ENCODE measurements around the gene CHID1. TPM values are rescaled to one million over a fixed set of nuclear protein-coding genes. Genes with fewer than 3 reads are reported as not detected.

CHID1 gene
- total and polyA plus RNA-seq, 2 experiments from 2014 or later: 54.1 to 67.3 TPM

GRCh38 chr11:925496-926301, 15.1 kb upstream of the CHID1 start, which contains the start of gene AP2A2 (continued):
- no peak; the same call in 1 of the 2 replicates for TF ChIP-seq ETS1 (IDR thresholded peaks at IDR 0.05)
- TF ChIP-seq ZNF114 (CRISPR knock-in tag; IDR thresholded peaks at IDR 0.05): no peak
- TF ChIP-seq REST (IDR thresholded peaks at IDR 0.05; ENCODE audit: unreplicated experiment): no peak
- peak; percentile 42; the same call in 1 of the 2 replicates for TF ChIP-seq CREB1 (CRISPR knock-in tag; IDR thresholded peaks at IDR 0.05; ENCODE audit: low read depth)
- TF ChIP-seq ZNF331 (CRISPR knock-in tag; IDR thresholded peaks at IDR 0.05; ENCODE audit: low read depth): no peak
- TF ChIP-seq NANOG (IDR thresholded peaks at IDR 0.05; ENCODE audit: borderline replicate concordance): no peak
- no peak for TF ChIP-seq JUNB (IDR thresholded peaks at IDR 0.05; ENCODE audit: unreplicated experiment)
- no peak for TF ChIP-seq EZH2 (IDR thresholded peaks at IDR 0.05; ENCODE audit: low read depth, unreplicated experiment)

GRCh38 chr11:925158-925495, 14.5 kb upstream of the CHID1 start:
- H3K27ac Mint-ChIP-seq: no peak overlapping the region
- H3K36me3 Mint-ChIP-seq (ENCODE audit: low read depth): peaks cover 12% of the 10 kb centered on the region
- Histone ChIP-seq H4K20me1 (replicated peaks; ENCODE audit: insufficient read depth) (peaks cover 16% of the 10 kb centered on the region; the same call in 1 of the 2 replicates), H3K27ac (ENCODE audit: low read depth) (no peak overlapping the region), H3K36me3 (ENCODE audit: insufficient read depth) (no peaks in the 10 kb centered on the region), H3F3A (replicated peaks; ENCODE audit: low read depth) (no peaks in the 10 kb centered on the region), H3K4me1 (ENCODE audit: insufficient read depth) (peaks cover 5% of the 10 kb centered on the region; the same call in 1 of the 2 replicates), H2AFZ (peak overlapping the region; percentile 28; the same call in 1 of the 2 replicates), H3K9me2 (ENCODE audit: insufficient read depth) (no peaks in the 10 kb centered on the region), H3K4me3 (peak overlapping the region; percentile 38; the same call in 1 of the 2 replicates), H3K79me2 (replicated peaks; ENCODE audit: insufficient read depth) (peaks cover 39% of the 10 kb centered on the region), H3K27me3 (ENCODE audit: insufficient read depth) (no peaks in the 10 kb centered on the region), H3K4me2 (no peak overlapping the region)
- H3K4me3 Mint-ChIP-seq: no peak overlapping the region
- H3K27me3 Mint-ChIP-seq (ENCODE audit: insufficient read depth, low read depth, poor library complexity): peaks cover 6% of the 10 kb centered on the region
- peaks cover 8% of the 10 kb centered on the region for H3K4me1 Mint-ChIP-seq
- no peaks in the 10 kb centered on the region for H3K9me3 Mint-ChIP-seq
- ATAC-seq (peak; percentile 6), DNase-seq (ENCODE audit: low spot score) (peak; percentile 52)
- no peak for TF ChIP-seq JUNB (IDR thresholded peaks at IDR 0.05; ENCODE audit: unreplicated experiment)
- no peak for TF ChIP-seq ETS1 (IDR thresholded peaks at IDR 0.05)
- no peak for TF ChIP-seq EZH2 (IDR thresholded peaks at IDR 0.05; ENCODE audit: low read depth, unreplicated experiment)
- no peak for TF ChIP-seq ZNF462 (CRISPR knock-in tag; IDR thresholded peaks at IDR 0.05)
- TF ChIP-seq STAT1 (IDR thresholded peaks at IDR 0.05; ENCODE audit: unreplicated experiment): no peak
- no peak for TF ChIP-seq CREB1 (CRISPR knock-in tag; IDR thresholded peaks at IDR 0.05; ENCODE audit: low read depth)

Measured in GM23338 (cell line).